ENCODE measurements around the gene GLB1L3.

GRCh38 chr11:134338068-134338467 is 61.9 kb downstream of the GLB1L3 start:
- no peak for TF ChIP-seq CTCF (IDR thresholded peaks at IDR 0.05)
- no peak for TF ChIP-seq POLR2A (IDR thresholded peaks at IDR 0.05)

Measured in heart left ventricle (tissue), 13 donors.